ENCODE measurements around the gene MRGPRX1.

DNA sequence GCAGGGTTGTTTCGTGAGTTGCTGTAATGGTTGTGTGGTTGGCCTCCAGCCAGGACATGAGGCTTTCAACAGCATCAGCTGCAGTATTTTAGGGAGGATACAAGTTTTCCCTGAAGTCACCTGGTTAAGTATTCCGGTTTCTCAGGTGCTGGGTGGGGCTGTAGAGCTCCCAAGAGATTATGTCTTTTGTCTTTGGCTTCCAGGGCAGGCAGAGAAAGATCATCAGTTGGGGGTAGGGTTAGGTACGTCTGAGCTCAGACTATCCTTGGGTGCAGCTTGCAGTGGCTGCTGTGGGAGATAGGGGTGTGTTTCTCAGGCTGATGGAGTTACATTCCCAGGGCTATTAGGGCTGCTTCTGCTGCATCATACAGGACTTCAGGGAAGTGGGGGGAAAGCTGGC, 47.5 kb upstream of the MRGPRX1 start:
- TF ChIP-seq, protein P1, sequence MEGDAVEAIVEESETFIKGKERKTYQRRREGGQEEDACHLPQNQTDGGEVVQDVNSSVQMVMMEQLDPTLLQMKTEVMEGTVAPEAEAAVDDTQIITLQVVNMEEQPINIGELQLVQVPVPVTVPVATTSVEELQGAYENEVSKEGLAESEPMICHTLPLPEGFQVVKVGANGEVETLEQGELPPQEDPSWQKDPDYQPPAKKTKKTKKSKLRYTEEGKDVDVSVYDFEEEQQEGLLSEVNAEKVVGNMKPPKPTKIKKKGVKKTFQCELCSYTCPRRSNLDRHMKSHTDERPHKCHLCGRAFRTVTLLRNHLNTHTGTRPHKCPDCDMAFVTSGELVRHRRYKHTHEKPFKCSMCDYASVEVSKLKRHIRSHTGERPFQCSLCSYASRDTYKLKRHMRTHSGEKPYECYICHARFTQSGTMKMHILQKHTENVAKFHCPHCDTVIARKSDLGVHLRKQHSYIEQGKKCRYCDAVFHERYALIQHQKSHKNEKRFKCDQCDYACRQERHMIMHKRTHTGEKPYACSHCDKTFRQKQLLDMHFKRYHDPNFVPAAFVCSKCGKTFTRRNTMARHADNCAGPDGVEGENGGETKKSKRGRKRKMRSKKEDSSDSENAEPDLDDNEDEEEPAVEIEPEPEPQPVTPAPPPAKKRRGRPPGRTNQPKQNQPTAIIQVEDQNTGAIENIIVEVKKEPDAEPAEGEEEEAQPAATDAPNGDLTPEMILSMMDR (IDR thresholded peaks at IDR 0.05; ENCODE audit: insufficient read depth, low read length, poor library complexity, severe bottlenecking): no peak
- TF ChIP-seq EZH2phosphoT487 (conservative IDR thresholded peaks at IDR 0.05; ENCODE audit: low read length): no peak

Data from SU-DHL-6 (cell line).